Brain microvascular endothelial cell (primary cell): ENCODE data around the gene PRPF19.

Experiments used
- DNase-seq: peaks from one replicate; pipeline ENCODE4 v3.0.0-alpha.2; 2020
- H3K27ac ChIP-seq: fragments of 250-450 bp; sonication (Bioruptor Pico); 2 replicates; pipeline ENCODE4 v1.5.1; 2020; ENCODE audit warnings: mild to moderate bottlenecking, moderate library complexity
- H3K27me3 ChIP-seq: fragments of 250-450 bp; sonication (Bioruptor Pico); replicated peaks from 2 replicates; pipeline ENCODE4 v1.5.1; 2020; ENCODE audit warnings: mild to moderate bottlenecking
- H3K36me3 ChIP-seq: fragments of 250-450 bp; sonication (Bioruptor Pico); replicated peaks from 2 replicates; pipeline ENCODE4 v1.5.1; 2020; ENCODE audit warnings: mild to moderate bottlenecking
- H3K4me3 ChIP-seq: 2 replicates; pipeline ENCODE4 v1.5.1; 2011; ENCODE audit warnings: low read depth, mild to moderate bottlenecking, control low read depth, low read length, moderate library complexity
- in situ Hi-C: cut with HindIII; loops from 2 replicates; pipeline ENCODE4 v1.10.0; 2017; ENCODE audit warnings: low sequenced_read_pairs, low pct_ligation_motif_present
- TF ChIP-seq, protein P1 (sequence below): IDR thresholded peaks from 2 replicates; pipeline ENCODE4 v1.5.1; 2011; ENCODE audit warnings: low read depth, mild to moderate bottlenecking, moderate library complexity, low read length, control low read depth, inconsistent platforms; ENCODE audit errors: missing control alignments

PRPF19 gene

DNA sequence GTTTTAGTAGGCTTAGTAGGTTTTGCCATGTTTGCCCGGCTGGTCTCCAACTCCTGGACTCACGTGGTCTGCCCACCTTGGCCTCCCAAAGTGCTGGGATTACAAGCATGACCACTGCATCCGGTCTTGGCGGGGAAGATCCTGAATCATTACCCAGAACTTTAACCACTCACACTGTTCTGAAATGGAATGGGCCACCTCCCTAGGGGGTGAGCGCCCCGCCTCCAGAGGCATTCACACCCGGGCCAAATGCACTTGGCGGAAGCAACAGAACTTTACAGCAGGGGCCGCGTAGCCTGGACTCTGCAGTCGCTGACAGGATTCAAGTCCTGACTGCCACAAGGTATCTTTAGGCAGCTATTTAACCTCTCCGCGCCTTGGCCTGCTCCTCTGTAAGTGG is 59.1 kb downstream of the PRPF19 start:
- TF ChIP-seq, protein P1, sequence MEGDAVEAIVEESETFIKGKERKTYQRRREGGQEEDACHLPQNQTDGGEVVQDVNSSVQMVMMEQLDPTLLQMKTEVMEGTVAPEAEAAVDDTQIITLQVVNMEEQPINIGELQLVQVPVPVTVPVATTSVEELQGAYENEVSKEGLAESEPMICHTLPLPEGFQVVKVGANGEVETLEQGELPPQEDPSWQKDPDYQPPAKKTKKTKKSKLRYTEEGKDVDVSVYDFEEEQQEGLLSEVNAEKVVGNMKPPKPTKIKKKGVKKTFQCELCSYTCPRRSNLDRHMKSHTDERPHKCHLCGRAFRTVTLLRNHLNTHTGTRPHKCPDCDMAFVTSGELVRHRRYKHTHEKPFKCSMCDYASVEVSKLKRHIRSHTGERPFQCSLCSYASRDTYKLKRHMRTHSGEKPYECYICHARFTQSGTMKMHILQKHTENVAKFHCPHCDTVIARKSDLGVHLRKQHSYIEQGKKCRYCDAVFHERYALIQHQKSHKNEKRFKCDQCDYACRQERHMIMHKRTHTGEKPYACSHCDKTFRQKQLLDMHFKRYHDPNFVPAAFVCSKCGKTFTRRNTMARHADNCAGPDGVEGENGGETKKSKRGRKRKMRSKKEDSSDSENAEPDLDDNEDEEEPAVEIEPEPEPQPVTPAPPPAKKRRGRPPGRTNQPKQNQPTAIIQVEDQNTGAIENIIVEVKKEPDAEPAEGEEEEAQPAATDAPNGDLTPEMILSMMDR = no peak
- no peaks in the 10 kb centered on the region for H3K27me3 ChIP-seq

DNA sequence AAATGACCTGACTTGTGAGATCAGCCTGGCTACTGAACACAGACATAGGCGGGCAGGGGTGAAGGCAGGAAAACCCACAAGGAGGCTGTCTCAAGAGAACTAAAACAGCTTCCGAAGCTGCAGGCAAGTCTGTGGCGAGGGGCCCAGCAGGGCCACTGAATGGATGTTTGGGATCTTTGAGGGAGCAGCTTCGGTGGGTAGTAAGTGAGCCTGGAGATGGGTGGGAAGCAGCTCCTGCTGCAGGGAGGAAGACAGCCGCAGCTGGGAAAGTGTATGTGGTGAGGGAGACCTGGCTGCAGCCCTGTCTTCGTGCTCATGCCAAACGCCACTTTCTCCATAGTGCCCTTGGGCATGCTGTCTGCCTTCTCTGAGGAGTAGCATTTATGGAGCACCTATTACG is 61.0 kb downstream of the PRPF19 start:
- Histone ChIP-seq H3K36me3 (peaks cover 22% of the 10 kb centered on the region), H3K27ac (no peak overlapping the region), H3K27me3 (no peaks in the 10 kb centered on the region), H3K4me3 (no peak overlapping the region)
- DNase-seq = no peak
- in situ Hi-C loops = no loop called here
- TF ChIP-seq, protein P1 = no peak

More for the DNA sequence above, 59.1 kb downstream of the PRPF19 start:
- Histone ChIP-seq H3K36me3 (peaks cover 40% of the 10 kb centered on the region), H3K27ac (no peak overlapping the region), H3K4me3 (no peak overlapping the region)
- in situ Hi-C loops = no loop called here
- no peak for DNase-seq

DNA sequence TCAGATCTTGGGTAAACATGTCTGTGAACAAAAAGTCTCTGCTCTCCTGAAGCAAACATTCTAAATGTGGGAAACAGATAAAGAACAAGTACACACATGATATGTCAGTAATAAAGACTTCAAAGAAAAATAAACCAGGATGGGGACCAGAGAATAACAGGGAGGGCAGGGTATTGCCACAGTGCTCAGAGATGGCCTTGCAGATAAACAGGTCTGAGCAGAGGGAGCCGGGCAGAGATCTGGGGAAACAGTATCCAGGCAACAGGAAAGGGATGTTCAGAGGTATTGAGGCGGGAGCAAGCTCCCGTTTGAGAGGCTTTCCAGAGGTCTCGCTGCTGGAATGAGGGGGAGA is 61.5 kb downstream of the PRPF19 start:
- Histone ChIP-seq H3K27me3 (no peaks in the 10 kb centered on the region), H3K4me3 (peak overlapping the region; percentile 90), H3K27ac (no peak overlapping the region), H3K36me3 (peaks cover 19% of the 10 kb centered on the region)
- TF ChIP-seq, protein P1 = no peak
- in situ Hi-C loops = no loop called here
- DNase-seq = no peak

DNA sequence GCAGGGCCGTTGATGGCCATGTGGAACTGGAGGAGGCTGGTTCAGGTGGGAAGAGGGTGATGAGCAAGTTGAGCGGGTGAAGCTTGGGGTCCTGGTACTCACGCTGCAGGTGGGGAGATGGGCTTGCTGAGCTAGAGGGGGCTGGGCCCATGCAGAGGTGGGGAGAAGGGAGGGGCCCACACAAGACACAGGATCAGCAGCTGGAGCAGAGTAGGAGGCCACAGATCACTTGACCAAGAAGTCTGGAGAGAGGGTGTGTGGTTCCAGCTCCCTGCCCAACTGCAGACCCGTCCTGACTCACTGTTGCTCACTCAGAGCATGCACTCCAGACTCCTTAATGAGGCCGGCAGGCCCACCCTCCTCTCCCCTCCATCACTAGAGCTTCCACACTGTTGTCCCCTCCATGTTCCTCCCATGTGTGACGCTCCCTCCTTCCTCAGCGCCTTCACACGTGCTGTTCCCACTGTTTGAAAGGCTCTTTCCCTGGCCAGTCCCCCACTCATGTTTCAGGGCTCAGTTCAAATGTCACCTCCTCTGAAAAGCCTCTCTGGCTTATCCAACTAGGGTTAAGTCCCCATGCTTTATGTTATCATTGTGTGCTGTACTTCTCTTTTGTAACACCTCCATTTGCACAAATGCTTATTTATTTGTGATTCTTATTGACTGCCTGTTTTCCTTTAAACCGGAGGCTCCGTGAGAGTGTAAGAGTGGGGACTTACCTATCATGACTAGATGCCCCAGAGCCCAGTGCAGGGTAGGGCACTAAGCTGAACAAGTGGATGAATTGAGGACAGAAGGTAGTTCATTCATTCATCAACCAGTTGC is 62.1 kb downstream of the PRPF19 start:
- Histone ChIP-seq H3K27me3 (no peaks in the 10 kb centered on the region), H3K27ac (no peak overlapping the region), H3K36me3 (peaks cover 13% of the 10 kb centered on the region), H3K4me3 (peak overlapping the region; percentile 90)
- TF ChIP-seq, protein P1 = no peak
- in situ Hi-C loops = no loop called here
- no peak for DNase-seq

DNA sequence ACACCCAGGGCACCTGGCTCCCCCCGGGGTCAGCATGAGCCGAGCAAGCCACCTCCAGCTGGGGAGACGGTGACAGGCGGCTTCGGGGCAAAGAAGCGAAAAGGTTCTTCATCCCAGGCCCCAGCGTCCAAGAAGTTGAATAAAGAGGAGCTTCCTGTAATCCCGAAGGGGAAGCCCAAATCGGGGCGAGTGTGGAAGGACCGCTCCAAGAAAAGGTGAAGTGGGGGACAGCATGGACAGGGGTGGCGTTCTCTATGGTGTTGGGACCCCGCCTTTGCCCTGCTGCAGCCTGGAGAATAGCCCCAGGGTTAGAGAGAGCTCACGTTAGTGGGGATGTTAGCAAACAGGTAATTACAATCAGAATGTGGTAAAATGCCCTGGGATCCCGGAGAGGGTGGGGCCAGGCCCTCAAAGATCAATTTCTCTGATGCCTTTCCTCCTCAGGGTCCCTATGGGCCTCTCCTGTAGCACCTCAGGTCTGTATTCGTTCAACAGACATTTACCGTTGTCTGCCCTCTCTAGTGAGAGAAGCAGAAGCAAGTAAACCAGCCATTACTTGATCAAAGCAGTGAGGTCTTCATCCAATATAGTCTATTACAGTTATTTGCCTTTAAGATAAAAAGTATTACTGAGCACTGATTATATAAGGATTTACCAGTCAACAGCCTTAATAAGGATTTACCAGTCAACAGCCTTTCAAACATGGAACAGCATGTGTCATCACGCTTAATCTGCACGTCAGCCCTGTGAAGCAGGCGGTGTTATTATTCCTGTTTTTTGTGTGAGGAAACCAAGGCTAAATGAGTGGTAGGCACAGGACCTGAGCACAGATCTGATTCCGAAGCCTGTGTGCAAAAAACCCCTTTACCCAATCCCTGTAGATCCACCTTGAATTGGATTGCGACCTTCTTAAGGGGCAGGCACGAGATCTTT is 63.5 kb downstream of the PRPF19 start:
- H3K27me3 ChIP-seq = no peaks in the 10 kb centered on the region
- peak overlapping the region; percentile 65 for H3K27ac ChIP-seq
- no peaks in the 10 kb centered on the region for H3K36me3 ChIP-seq
- TF ChIP-seq, protein P1 = no peak
- H3K4me3 ChIP-seq = peak overlapping the region; percentile 90
- no peak for DNase-seq
- in situ Hi-C loops = no loop called here
